PC-3 (cell line): ENCODE data around the gene LAG3.

Experiments
- EZH2 ChIP-seq: fragments of 300-600 bp; sonication (generic); IDR thresholded peaks from one replicate; pipeline ENCODE4 v1.6.1; 2017; ENCODE audit warnings: antibody characterized with exemption, mild to moderate bottlenecking, low read length; ENCODE audit not compliant: unreplicated experiment
- TF ChIP-seq, protein P1 (sequence below): fragments of 300-600 bp; sonication (generic); conservative IDR thresholded peaks from 2 replicates; pipeline ENCODE4 v1.5.1; 2017; ENCODE audit warnings: antibody characterized with exemption, low read depth, mild to moderate bottlenecking, low read length

DNA sequence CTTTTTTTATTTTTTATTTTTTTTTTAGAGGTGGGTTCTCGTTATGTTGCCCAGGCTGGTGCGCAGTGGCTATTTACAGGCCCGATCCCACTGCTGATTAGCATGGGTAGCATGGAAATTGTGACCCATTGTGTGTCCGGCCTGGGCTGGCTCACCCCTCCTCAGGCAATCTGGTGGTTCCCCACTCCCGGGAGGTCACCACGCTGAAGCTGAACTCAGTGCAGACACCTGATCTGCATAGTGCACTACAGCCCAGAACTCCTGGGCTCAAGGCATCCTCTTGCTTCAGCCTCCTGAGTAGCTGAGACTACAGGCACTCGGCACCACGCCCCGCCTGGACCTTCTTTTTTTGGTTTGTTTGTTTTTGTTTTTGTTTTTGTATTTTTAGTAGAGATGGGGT, 11.5 kb downstream of the LAG3 start:
- no peak for TF ChIP-seq EZH2
- TF ChIP-seq, protein P1, sequence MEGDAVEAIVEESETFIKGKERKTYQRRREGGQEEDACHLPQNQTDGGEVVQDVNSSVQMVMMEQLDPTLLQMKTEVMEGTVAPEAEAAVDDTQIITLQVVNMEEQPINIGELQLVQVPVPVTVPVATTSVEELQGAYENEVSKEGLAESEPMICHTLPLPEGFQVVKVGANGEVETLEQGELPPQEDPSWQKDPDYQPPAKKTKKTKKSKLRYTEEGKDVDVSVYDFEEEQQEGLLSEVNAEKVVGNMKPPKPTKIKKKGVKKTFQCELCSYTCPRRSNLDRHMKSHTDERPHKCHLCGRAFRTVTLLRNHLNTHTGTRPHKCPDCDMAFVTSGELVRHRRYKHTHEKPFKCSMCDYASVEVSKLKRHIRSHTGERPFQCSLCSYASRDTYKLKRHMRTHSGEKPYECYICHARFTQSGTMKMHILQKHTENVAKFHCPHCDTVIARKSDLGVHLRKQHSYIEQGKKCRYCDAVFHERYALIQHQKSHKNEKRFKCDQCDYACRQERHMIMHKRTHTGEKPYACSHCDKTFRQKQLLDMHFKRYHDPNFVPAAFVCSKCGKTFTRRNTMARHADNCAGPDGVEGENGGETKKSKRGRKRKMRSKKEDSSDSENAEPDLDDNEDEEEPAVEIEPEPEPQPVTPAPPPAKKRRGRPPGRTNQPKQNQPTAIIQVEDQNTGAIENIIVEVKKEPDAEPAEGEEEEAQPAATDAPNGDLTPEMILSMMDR, result no peak
